ENCODE results near the gene NLGN1.
"Not testable (repeated sequence)": the region's sequence is repeated elsewhere in the genome, so short reads cannot be mapped to it uniquely, and the experiment has no call there.

Gene NLGN1

DNA sequence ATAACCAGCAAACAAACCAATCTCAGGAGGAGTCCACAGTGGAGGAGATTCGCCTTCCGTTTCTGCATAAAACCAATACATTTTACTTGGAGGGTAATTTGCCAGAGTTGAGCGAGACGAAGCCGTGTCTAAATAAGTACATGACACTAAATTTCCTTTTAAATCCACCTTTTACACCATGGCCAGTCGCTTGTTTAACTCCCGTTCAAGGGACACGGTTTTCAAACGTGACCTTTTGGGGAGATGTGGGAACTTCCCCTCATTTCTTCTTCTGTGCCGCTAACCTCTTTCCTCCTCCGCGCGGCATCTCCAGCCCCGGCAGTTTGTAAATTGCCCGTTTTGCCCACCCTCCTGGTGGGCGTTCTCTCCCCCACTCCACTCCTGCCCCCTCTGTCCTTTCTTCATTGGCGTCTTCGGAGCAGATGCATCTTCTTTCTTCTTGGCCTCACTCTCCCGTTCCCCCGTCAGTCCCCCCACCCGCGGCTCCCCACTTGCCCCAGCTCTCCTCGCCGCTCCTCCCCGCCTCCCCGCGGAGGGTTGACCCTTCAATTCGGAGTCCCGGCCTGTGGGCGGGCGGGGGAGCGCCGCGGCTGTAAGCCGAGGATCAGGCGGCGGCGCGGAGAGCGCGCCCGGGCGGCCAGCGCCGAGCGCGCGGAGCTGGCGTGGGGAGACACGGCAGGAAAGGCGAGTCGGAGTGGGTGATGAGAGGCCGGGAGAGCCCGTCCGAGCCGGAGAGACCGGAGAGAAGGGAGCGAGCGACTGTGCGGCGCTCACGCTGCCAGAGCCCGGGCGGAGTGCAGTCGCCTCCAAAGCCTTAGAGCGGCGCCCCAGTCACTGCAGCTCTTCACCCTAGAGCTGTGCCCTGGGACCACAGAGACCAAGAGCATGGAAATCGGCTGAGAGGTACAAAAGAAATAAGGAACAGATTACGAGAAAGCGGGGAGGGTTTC, at the start of gene NLGN1:
NLGN1 (plus strand) TSS at position 584 of the 950 bp plus-strand sequence.
- TF ChIP-seq, protein P1, sequence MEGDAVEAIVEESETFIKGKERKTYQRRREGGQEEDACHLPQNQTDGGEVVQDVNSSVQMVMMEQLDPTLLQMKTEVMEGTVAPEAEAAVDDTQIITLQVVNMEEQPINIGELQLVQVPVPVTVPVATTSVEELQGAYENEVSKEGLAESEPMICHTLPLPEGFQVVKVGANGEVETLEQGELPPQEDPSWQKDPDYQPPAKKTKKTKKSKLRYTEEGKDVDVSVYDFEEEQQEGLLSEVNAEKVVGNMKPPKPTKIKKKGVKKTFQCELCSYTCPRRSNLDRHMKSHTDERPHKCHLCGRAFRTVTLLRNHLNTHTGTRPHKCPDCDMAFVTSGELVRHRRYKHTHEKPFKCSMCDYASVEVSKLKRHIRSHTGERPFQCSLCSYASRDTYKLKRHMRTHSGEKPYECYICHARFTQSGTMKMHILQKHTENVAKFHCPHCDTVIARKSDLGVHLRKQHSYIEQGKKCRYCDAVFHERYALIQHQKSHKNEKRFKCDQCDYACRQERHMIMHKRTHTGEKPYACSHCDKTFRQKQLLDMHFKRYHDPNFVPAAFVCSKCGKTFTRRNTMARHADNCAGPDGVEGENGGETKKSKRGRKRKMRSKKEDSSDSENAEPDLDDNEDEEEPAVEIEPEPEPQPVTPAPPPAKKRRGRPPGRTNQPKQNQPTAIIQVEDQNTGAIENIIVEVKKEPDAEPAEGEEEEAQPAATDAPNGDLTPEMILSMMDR (IDR thresholded peaks at IDR 0.05; ENCODE audit: low read length, missing control alignments), result peak; percentile 19
- DNase-seq (ENCODE audit: low read depth), result peak; percentile 67
- peak within 1 kb of the TSS; percentile 65 for H3K4me3 ChIP-seq (replicated peaks; ENCODE audit: low read depth, low read length)

DNA sequence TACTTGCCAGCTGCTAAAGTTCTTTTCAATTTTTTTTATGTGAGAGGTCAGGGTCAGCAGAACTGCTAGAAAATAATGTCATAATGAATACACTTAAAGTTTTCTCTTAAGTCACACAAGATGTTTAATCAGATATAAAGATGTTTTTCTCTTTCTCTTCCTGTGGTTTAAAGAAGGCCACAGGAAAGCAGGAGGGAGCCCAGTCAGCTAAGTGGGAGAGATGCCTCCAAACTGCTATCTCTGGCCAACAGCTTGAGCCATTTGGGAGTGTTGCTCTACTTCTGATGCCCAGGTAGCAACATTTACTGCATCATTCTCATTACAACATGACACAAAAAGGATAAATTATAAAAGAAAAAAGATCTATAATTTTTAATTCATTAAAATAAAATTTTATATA, 45.7 kb upstream of the NLGN1 start:
- no peak for DNase-seq (ENCODE audit: low read depth)
- no peak overlapping the region for H3K4me3 ChIP-seq (replicated peaks; ENCODE audit: low read depth, low read length)
- TF ChIP-seq, protein P1 (IDR thresholded peaks at IDR 0.05; ENCODE audit: low read length, missing control alignments), result no peak

GRCh38 chr3:173353137-173353536, 44.4 kb upstream of the NLGN1 start:
- not testable (repeated sequence) for H3K4me3 ChIP-seq (replicated peaks; ENCODE audit: low read depth, low read length); DNase-seq (ENCODE audit: low read depth)

- H3K4me3 ChIP-seq (replicated peaks; ENCODE audit: low read depth, low read length), result no peak overlapping the region
- DNase-seq (ENCODE audit: low read depth), result no peak
- TF ChIP-seq, protein P1 (IDR thresholded peaks at IDR 0.05; ENCODE audit: low read length, missing control alignments), result no peak
Measured at GRCh38 chr3:173354124-173354523, 43.4 kb upstream of the NLGN1 start.

- no peak overlapping the region for H3K4me3 ChIP-seq (replicated peaks; ENCODE audit: low read depth, low read length)
- DNase-seq (ENCODE audit: low read depth), result peak; percentile 41
- TF ChIP-seq, protein P1 (IDR thresholded peaks at IDR 0.05; ENCODE audit: low read length, missing control alignments), result peak; percentile 74
Measured at GRCh38 chr3:173371848-173372487, 25.6 kb upstream of the NLGN1 start.

GRCh38 chr3:173380681-173381080, 16.9 kb upstream of the NLGN1 start:
- TF ChIP-seq, protein P1 (IDR thresholded peaks at IDR 0.05; ENCODE audit: low read length, missing control alignments), result no peak
- no peak for DNase-seq (ENCODE audit: low read depth)
- no peak overlapping the region for H3K4me3 ChIP-seq (replicated peaks; ENCODE audit: low read depth, low read length)

DNA sequence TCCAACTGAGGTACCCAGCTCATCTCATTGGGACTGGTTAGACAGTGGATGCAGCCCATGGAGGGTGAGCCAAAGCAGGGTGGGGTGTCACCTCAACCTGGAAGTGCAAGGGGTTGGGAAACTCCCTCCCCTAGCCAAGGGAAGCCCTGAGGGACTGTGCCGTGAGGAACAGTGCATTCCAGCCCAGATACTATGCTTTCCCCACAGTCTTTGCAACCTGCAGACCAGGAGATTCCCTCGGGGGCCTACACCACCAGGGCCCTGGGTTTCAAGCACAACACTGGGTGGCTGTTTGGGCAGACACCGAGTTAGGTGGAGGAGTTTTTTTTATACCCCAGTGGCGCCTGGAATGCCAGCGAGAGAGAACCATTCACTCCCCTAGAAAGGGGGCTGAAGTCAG, 15.6 kb upstream of the NLGN1 start:
- H3K4me3 ChIP-seq (replicated peaks; ENCODE audit: low read depth, low read length); DNase-seq (ENCODE audit: low read depth): not testable (repeated sequence)

- TF ChIP-seq, protein P1 (IDR thresholded peaks at IDR 0.05; ENCODE audit: low read length, missing control alignments), result no peak
- H3K4me3 ChIP-seq (replicated peaks; ENCODE audit: low read depth, low read length), result peak overlapping the region; percentile 65
- DNase-seq (ENCODE audit: low read depth), result no peak
Measured at GRCh38 chr3:173395073-173395411, 2.5 kb upstream of the NLGN1 start.

Measured in fibroblast of pulmonary artery (primary cell).